Measurements from ENCODE around the gene SYNJ2.
A peak's percentile ranks its signal among the peaks of the same experiment; 100 is the strongest.

Gene SYNJ2

GRCh38 chr6:158086504-158087223, 105.0 kb downstream of the SYNJ2 start:
- no peak for DNase-seq (ENCODE audit: low spot score)
- H3K27ac ChIP-seq (replicated peaks; ENCODE audit: low read length): no peak overlapping the region
- no peaks in the 10 kb centered on the region for H3K9me3 ChIP-seq (replicated peaks in 1 of 2; ENCODE audit: control insufficient read depth in 2 of 2, insufficient read depth in 1 of 2, low read depth in 1 of 2, low read length in 2 of 2)
- H3K4ac ChIP-seq (ENCODE audit: low read length): no peak overlapping the region
- no peak overlapping the region for H2BK120ac ChIP-seq (ENCODE audit: low read depth, low read length)
- no peak overlapping the region for H3K4me3 ChIP-seq (ENCODE audit: low read length in 2 of 2)
- H2AFZ ChIP-seq (ENCODE audit: low read length): no peak overlapping the region
- no peak overlapping the region for H2AK5ac ChIP-seq (ENCODE audit: low read depth, low read length)
- no peak overlapping the region for H3K4me2 ChIP-seq (ENCODE audit: insufficient read depth, low read length, poor library complexity, severe bottlenecking)
- peaks cover 2 to 60% of the 10 kb centered on the region in 2 donors for H3K36me3 ChIP-seq (replicated peaks in 1 of 2; ENCODE audit: control insufficient read depth in 2 of 2, insufficient read depth in 2 of 2, low read length in 2 of 2)
- H4K91ac ChIP-seq (ENCODE audit: low read depth, low read length, poor library complexity): no peak overlapping the region
- H3K9ac ChIP-seq (ENCODE audit: low read depth, low read length, poor library complexity): no peak overlapping the region
- H2BK12ac ChIP-seq (ENCODE audit: low read length): peak overlapping the region; percentile 41
- no CpG with 5 or more reads among the region's 32 CpGs for WGBS, 2 donors (ENCODE audit: extremely low coverage in 2 of 2, insufficient read length in 2 of 2, insufficient replicate concordance in 1 of 2)
- no peaks in the 10 kb centered on the region for H3K79me1 ChIP-seq (ENCODE audit: low read depth, low read length)
- H3K4me1 ChIP-seq (ENCODE audit: control insufficient read depth in 2 of 2, insufficient read depth in 1 of 2, low read depth in 1 of 2, low read length in 2 of 2): no peaks in the 10 kb centered on the region
- no peak overlapping the region for H2BK5ac ChIP-seq (ENCODE audit: low read length)
- peak overlapping the region; percentile 56 for H3K14ac ChIP-seq (ENCODE audit: low read length)
- H3K18ac ChIP-seq (ENCODE audit: low read length): peak overlapping the region; percentile 42
- H4K8ac ChIP-seq (ENCODE audit: low read depth, low read length): no peak overlapping the region
- H2BK15ac ChIP-seq (ENCODE audit: low read length): no peak overlapping the region
- H3K23ac ChIP-seq (ENCODE audit: low read depth, low read length, poor library complexity): peak overlapping the region; percentile 75
- H3K27me3 ChIP-seq (ENCODE audit: control insufficient read depth in 3 of 3, insufficient read depth in 3 of 3, low read depth in 1 of 3, low read length in 3 of 3): no peaks in the 10 kb centered on the region

- no CpG with 5 or more reads among the region's 14 CpGs for WGBS, 2 donors (ENCODE audit: extremely low coverage in 2 of 2, insufficient read length in 2 of 2, insufficient replicate concordance in 1 of 2)
- no peak overlapping the region for H2BK120ac ChIP-seq (ENCODE audit: low read depth, low read length)
- H3K23ac ChIP-seq (ENCODE audit: low read depth, low read length, poor library complexity): no peak overlapping the region
- H3K79me1 ChIP-seq (ENCODE audit: low read depth, low read length): no peaks in the 10 kb centered on the region
- H3K9me3 ChIP-seq (replicated peaks in 1 of 2; ENCODE audit: control insufficient read depth in 2 of 2, insufficient read depth in 1 of 2, low read depth in 1 of 2, low read length in 2 of 2): no peaks in the 10 kb centered on the region
- H3K36me3 ChIP-seq (replicated peaks in 1 of 2; ENCODE audit: control insufficient read depth in 2 of 2, insufficient read depth in 2 of 2, low read length in 2 of 2): peaks cover 2 to 63% of the 10 kb centered on the region in 2 donors
- no peak overlapping the region for H3K9ac ChIP-seq (ENCODE audit: low read depth, low read length, poor library complexity)
- H4K91ac ChIP-seq (ENCODE audit: low read depth, low read length, poor library complexity): no peak overlapping the region
- H2AFZ ChIP-seq (ENCODE audit: low read length): no peak overlapping the region
- H2BK12ac ChIP-seq (ENCODE audit: low read length): peak overlapping the region; percentile 41
- H3K4me3 ChIP-seq (ENCODE audit: low read length in 2 of 2): no peak overlapping the region
- H2BK15ac ChIP-seq (ENCODE audit: low read length): no peak overlapping the region
- H3K27me3 ChIP-seq (ENCODE audit: control insufficient read depth in 3 of 3, insufficient read depth in 3 of 3, low read depth in 1 of 3, low read length in 3 of 3): no peaks in the 10 kb centered on the region
- DNase-seq (ENCODE audit: low spot score): no peak
- H3K27ac ChIP-seq (replicated peaks; ENCODE audit: low read length): no peak overlapping the region
- H3K14ac ChIP-seq (ENCODE audit: low read length): peak overlapping the region; percentile 56
- peak overlapping the region; percentile 24 for H3K4me2 ChIP-seq (ENCODE audit: insufficient read depth, low read length, poor library complexity, severe bottlenecking)
- no peak overlapping the region for H3K4ac ChIP-seq (ENCODE audit: low read length)
- H3K18ac ChIP-seq (ENCODE audit: low read length): peak overlapping the region; percentile 19
- H2BK5ac ChIP-seq (ENCODE audit: low read length): no peak overlapping the region
- no peaks in the 10 kb centered on the region for H3K4me1 ChIP-seq (ENCODE audit: control insufficient read depth in 2 of 2, insufficient read depth in 1 of 2, low read depth in 1 of 2, low read length in 2 of 2)
- H2AK5ac ChIP-seq (ENCODE audit: low read depth, low read length): no peak overlapping the region
- no peak overlapping the region for H4K8ac ChIP-seq (ENCODE audit: low read depth, low read length)
Observed at GRCh38 chr6:158087224-158087867, 105.7 kb downstream of the SYNJ2 start.

GRCh38 chr6:158092806-158093205, 111.1 kb downstream of the SYNJ2 start:
- H3K36me3 ChIP-seq (replicated peaks in 1 of 2; ENCODE audit: control insufficient read depth in 2 of 2, insufficient read depth in 2 of 2, low read length in 2 of 2): peaks cover 11 to 61% of the 10 kb centered on the region in 2 donors
- H4K8ac ChIP-seq (ENCODE audit: low read depth, low read length): no peak overlapping the region

GRCh38 chr6:158095031-158095430, 113.4 kb downstream of the SYNJ2 start:
- no peak overlapping the region for H2AK5ac ChIP-seq (ENCODE audit: low read depth, low read length)
- no peak overlapping the region for H3K4ac ChIP-seq (ENCODE audit: low read length)
- no peak overlapping the region for H3K27ac ChIP-seq (replicated peaks; ENCODE audit: low read length)
- H3K14ac ChIP-seq (ENCODE audit: low read length): no peak overlapping the region
- H3K9ac ChIP-seq (ENCODE audit: low read depth, low read length, poor library complexity): no peak overlapping the region
- DNase-seq (ENCODE audit: low spot score): no peak
- no peak overlapping the region for H3K4me3 ChIP-seq (ENCODE audit: low read length in 2 of 2)
- no peaks in the 10 kb centered on the region for H3K79me1 ChIP-seq (ENCODE audit: low read depth, low read length)
- no peak overlapping the region for H2BK12ac ChIP-seq (ENCODE audit: low read length)
- no peaks in the 10 kb centered on the region for H3K4me1 ChIP-seq (ENCODE audit: control insufficient read depth in 2 of 2, insufficient read depth in 1 of 2, low read depth in 1 of 2, low read length in 2 of 2)
- H3K18ac ChIP-seq (ENCODE audit: low read length): no peak overlapping the region
- H3K36me3 ChIP-seq (replicated peaks in 1 of 2; ENCODE audit: control insufficient read depth in 2 of 2, insufficient read depth in 2 of 2, low read length in 2 of 2): peaks cover 11 to 45% of the 10 kb centered on the region in 2 donors
- H4K91ac ChIP-seq (ENCODE audit: low read depth, low read length, poor library complexity): no peak overlapping the region
- H3K23ac ChIP-seq (ENCODE audit: low read depth, low read length, poor library complexity): no peak overlapping the region
- no peak overlapping the region for H4K8ac ChIP-seq (ENCODE audit: low read depth, low read length)
- H2BK120ac ChIP-seq (ENCODE audit: low read depth, low read length): no peak overlapping the region
- no peaks in the 10 kb centered on the region for H3K27me3 ChIP-seq (ENCODE audit: control insufficient read depth in 3 of 3, insufficient read depth in 3 of 3, low read depth in 1 of 3, low read length in 3 of 3)
- no peak overlapping the region for H2BK5ac ChIP-seq (ENCODE audit: low read length)
- H3K4me2 ChIP-seq (ENCODE audit: insufficient read depth, low read length, poor library complexity, severe bottlenecking): no peak overlapping the region
- H2BK15ac ChIP-seq (ENCODE audit: low read length): no peak overlapping the region
- no peaks in the 10 kb centered on the region for H3K9me3 ChIP-seq (replicated peaks in 1 of 2; ENCODE audit: control insufficient read depth in 2 of 2, insufficient read depth in 1 of 2, low read depth in 1 of 2, low read length in 2 of 2)
- no CpG with 5 or more reads among the region's 6 CpGs for WGBS, 2 donors (ENCODE audit: extremely low coverage in 2 of 2, insufficient read length in 2 of 2, insufficient replicate concordance in 1 of 2)
- H2AFZ ChIP-seq (ENCODE audit: low read length): no peak overlapping the region

More at GRCh38 chr6:158092806-158093205, 111.1 kb downstream of the SYNJ2 start:
- DNase-seq (ENCODE audit: low spot score): no peak
- Histone ChIP-seq H2AFZ (ENCODE audit: low read length) (no peak overlapping the region), H3K14ac (ENCODE audit: low read length) (no peak overlapping the region), H2BK12ac (ENCODE audit: low read length) (no peak overlapping the region), H3K23ac (ENCODE audit: low read depth, low read length, poor library complexity) (no peak overlapping the region), H3K27ac (replicated peaks; ENCODE audit: low read length) (no peak overlapping the region), H2BK15ac (ENCODE audit: low read length) (no peak overlapping the region), H4K91ac (ENCODE audit: low read depth, low read length, poor library complexity) (no peak overlapping the region), H2AK5ac (ENCODE audit: low read depth, low read length) (no peak overlapping the region), H3K4me2 (ENCODE audit: insufficient read depth, low read length, poor library complexity, severe bottlenecking) (no peak overlapping the region), H3K4ac (ENCODE audit: low read length) (no peak overlapping the region), H2BK5ac (ENCODE audit: low read length) (no peak overlapping the region), H3K4me3 (ENCODE audit: low read length in 2 of 2) (no peak overlapping the region), H3K79me1 (ENCODE audit: low read depth, low read length) (no peaks in the 10 kb centered on the region), H3K9me3 (replicated peaks in 1 of 2; ENCODE audit: control insufficient read depth in 2 of 2, insufficient read depth in 1 of 2, low read depth in 1 of 2, low read length in 2 of 2) (no peaks in the 10 kb centered on the region), H3K27me3 (ENCODE audit: control insufficient read depth in 3 of 3, insufficient read depth in 3 of 3, low read depth in 1 of 3, low read length in 3 of 3) (no peaks in the 10 kb centered on the region), H3K4me1 (ENCODE audit: control insufficient read depth in 2 of 2, insufficient read depth in 1 of 2, low read depth in 1 of 2, low read length in 2 of 2) (no peaks in the 10 kb centered on the region), H3K9ac (ENCODE audit: low read depth, low read length, poor library complexity) (no peak overlapping the region), H3K18ac (ENCODE audit: low read length) (no peak overlapping the region), H2BK120ac (ENCODE audit: low read depth, low read length) (no peak overlapping the region)
- no CpG with 5 or more reads among the region's 9 CpGs for WGBS, 2 donors (ENCODE audit: extremely low coverage in 2 of 2, insufficient read length in 2 of 2, insufficient replicate concordance in 1 of 2)
